DND-41 (cell line): ENCODE data around the gene ARHGAP22.

Experiments used
- EZH2 ChIP-seq: IDR thresholded peaks from 3 replicates; pipeline ENCODE4 v1.6.1; 2012; ENCODE audit warnings: borderline replicate concordance, low read depth, mild to moderate bottlenecking, moderate library complexity, low read length, inconsistent platforms; ENCODE audit not compliant: severe bottlenecking
- TF ChIP-seq, protein P1 (sequence below): IDR thresholded peaks from 2 replicates; pipeline ENCODE4 v1.5.1; 2012; ENCODE audit warnings: borderline replicate concordance, low read length, moderate library complexity, mild to moderate bottlenecking; ENCODE audit not compliant: poor library complexity, severe bottlenecking; ENCODE audit errors: extremely low read depth

DNA sequence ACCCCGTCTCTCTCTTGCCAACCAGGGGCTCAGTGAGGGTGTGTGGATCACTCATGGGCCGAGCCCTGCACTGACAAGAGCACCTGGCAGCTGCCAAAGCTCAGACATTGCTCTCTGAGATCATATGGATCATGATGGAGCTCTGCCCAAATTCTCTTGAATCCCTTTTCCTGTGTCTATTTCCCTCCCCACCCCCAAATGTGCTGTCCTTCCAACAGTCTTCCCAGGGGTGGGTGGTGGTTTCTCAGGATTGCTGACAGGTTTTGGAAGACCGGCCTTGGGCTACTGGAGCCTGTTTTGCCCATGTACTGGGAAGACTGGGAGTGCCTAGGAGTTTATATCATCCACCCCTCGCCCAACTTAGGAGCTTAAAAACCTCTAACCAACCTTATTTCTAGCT is 10.5 kb downstream of the ARHGAP22 start:
- TF ChIP-seq, protein P1, sequence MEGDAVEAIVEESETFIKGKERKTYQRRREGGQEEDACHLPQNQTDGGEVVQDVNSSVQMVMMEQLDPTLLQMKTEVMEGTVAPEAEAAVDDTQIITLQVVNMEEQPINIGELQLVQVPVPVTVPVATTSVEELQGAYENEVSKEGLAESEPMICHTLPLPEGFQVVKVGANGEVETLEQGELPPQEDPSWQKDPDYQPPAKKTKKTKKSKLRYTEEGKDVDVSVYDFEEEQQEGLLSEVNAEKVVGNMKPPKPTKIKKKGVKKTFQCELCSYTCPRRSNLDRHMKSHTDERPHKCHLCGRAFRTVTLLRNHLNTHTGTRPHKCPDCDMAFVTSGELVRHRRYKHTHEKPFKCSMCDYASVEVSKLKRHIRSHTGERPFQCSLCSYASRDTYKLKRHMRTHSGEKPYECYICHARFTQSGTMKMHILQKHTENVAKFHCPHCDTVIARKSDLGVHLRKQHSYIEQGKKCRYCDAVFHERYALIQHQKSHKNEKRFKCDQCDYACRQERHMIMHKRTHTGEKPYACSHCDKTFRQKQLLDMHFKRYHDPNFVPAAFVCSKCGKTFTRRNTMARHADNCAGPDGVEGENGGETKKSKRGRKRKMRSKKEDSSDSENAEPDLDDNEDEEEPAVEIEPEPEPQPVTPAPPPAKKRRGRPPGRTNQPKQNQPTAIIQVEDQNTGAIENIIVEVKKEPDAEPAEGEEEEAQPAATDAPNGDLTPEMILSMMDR, result no peak
- no peak for TF ChIP-seq EZH2
